LNCaP clone FGC (cell line): ENCODE results near the gene TWIST2.

ENCODE experiments used
- DNase-seq: peaks from one replicate; pipeline ENCODE4 v3.0.0-alpha.2; 2011; ENCODE audit warnings: low read depth
- H3K4me3 ChIP-seq: 2 replicates; pipeline ENCODE4 v1.5.1; 2011; ENCODE audit warnings: mild to moderate bottlenecking, low read depth, low read length, control low read depth
- CTCF ChIP-seq: IDR thresholded peaks from 2 replicates; pipeline ENCODE4 v1.5.1; 2012; ENCODE audit warnings: mild to moderate bottlenecking; ENCODE audit not compliant: control insufficient read depth, insufficient read depth; ENCODE audit errors: extremely low read depth

The TWIST2 gene

GRCh38 chr2:238869293-238870124 is 21.6 kb downstream of the TWIST2 start:
- no peak for TF ChIP-seq CTCF
- no peak overlapping the region for H3K4me3 ChIP-seq
- DNase-seq, result no peak

- no peak for DNase-seq
- no peak for TF ChIP-seq CTCF
These were observed 22.4 kb downstream of the TWIST2 start for GRCh38 chr2:238870261-238870660.

GRCh38 chr2:238872026-238872425 is 24.1 kb downstream of the TWIST2 start:
- H3K4me3 ChIP-seq, result no peak overlapping the region
- TF ChIP-seq CTCF, result no peak
- DNase-seq, result no peak

More at GRCh38 chr2:238870261-238870660, 22.4 kb downstream of the TWIST2 start:
- no peak overlapping the region for H3K4me3 ChIP-seq

- DNase-seq, result no peak
- TF ChIP-seq CTCF, result no peak
- no peak overlapping the region for H3K4me3 ChIP-seq
These were observed 24.9 kb downstream of the TWIST2 start for GRCh38 chr2:238872628-238873380.

- TF ChIP-seq CTCF, result no peak
- no peak overlapping the region for H3K4me3 ChIP-seq
- DNase-seq, result no peak
These were observed 25.5 kb downstream of the TWIST2 start for GRCh38 chr2:238873381-238873801.

- H3K4me3 ChIP-seq, result no peak overlapping the region
- DNase-seq, result no peak
- TF ChIP-seq CTCF, result no peak
These were observed 26.0 kb downstream of the TWIST2 start for GRCh38 chr2:238873841-238874240.
